GM18870 (cell line): ENCODE data around the gene MILR1.
A peak's percentile ranks its signal among the peaks of the same experiment; 100 is the strongest.
"Not testable (repeated sequence)": the region's sequence is repeated elsewhere in the genome, so short reads cannot be mapped to it uniquely, and the experiment has no call there.

Source experiments
- ATAC-seq: cut with Tn5 transposase; IDR thresholded peaks from one replicate; pipeline ENCODE4 v1.9.1; 2021; ENCODE audit warnings: moderate library complexity; ENCODE audit not compliant: unreplicated experiment

The MILR1 gene

DNA sequence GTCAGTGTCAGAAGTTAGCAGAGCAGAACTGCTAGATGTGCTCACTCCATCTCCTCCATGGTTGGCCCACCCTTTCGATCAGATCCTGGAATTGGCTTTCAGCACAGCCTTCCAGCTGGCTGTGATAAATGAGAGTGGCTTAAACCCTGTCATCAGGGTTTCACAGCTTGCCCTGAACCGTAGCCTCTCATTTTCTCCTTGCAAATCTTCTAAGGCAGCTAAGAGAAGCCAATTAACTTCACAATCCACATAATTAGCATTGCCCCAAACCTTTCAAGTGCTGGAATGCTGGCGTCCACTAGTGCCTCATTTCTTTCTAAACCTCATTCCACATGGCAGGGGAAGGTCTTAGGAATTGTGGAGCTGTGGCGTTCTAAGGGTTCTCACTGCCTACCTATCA is 21.7 kb downstream of the MILR1 start:
- no peak for ATAC-seq

DNA sequence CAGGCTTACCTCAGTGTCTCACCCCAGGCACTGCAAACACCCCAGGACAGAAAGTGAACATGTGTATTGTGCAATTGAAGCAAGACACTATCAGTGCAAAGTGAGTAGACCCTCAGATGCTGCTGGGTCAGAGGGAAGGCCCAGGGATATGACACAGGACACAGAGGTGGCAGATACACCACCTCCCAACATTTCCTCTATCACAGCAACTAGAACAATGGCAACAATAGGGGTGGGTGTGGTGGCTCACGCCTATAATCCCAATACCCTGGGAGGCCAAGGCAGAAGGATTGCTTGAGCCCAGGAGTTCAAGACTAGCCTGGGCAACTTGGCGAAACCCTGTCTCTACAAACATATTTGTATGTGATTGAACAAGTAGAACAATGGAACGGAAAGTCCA is 22.5 kb downstream of the MILR1 start:
- no peak for ATAC-seq

DNA sequence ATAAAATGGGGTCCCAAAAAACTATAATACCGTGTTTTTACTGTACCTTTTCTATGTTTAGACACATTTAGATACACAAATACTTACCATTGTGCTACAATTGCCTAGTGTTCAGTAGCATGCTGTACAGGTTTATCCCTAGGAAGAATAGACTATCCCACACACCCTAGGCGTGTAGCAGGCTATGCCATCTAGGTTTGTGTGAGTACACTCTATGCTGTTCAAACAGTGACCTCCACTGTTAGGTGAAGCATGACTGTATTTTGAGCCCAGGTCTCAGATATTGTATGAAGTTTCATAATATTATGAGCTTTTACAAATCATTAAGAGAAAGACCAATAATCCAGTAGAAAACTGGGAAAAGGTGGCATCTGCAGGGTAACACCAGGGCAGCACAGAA is 23.6 kb downstream of the MILR1 start:
- ATAC-seq: no peak

DNA sequence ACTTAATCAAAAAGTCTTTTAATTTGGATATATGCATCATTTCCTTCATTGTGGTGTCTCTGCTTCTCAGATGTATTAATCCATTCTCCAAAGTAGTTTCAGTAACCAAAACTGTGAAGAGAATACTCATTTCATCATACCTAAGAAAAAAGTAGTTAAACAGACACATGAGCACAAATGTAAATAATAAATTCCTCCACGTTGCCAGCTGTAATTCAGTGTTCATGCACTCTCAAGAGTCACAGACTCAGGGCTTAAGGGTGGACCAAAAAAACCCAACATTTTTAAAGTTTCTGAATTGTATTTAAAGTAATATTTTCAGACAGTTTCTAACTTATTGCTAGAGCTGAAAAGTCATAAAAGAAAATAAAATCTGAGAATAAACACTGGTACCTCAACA is 28.9 kb downstream of the MILR1 start:
- no peak for ATAC-seq

DNA sequence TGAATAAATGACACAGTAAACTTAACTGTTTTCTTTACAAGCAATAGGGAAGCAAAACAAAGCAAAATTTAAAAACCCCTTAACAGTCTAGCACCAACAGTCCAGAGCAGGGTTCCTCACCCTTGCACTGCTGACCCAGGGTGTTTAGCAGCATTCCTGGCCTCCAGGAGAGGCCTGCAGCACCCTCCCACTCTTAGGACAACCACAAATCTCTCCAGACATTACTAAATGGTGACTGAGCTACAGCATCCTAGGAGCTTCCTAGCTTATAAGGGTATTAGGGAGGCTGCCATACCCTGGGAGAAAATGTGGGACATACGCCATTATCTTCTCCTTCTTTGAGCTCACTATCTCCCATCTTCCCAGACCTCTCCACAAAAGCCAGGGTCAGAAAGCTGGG is 32.0 kb downstream of the MILR1 start:
- no peak for ATAC-seq

DNA sequence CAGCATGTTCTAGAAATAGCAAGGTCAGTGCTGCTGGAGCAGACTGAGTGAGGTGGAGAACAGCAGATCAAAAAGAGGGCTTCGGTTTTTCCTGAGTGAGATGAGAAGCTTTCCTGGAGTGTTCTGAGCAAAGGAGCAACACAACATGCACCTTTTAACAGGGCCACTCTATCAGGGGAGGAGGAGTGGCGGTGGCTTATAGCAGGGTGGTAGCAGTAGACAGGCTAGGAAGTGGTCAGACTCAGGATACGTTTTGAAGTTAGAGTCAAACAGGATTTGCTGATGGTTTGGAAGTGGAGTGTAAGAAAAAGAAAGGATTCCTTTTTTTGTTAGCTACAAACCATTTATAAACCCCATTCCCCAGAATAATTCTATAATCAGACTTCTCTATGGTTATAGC is 35.5 kb downstream of the MILR1 start:
- ATAC-seq: no peak

DNA sequence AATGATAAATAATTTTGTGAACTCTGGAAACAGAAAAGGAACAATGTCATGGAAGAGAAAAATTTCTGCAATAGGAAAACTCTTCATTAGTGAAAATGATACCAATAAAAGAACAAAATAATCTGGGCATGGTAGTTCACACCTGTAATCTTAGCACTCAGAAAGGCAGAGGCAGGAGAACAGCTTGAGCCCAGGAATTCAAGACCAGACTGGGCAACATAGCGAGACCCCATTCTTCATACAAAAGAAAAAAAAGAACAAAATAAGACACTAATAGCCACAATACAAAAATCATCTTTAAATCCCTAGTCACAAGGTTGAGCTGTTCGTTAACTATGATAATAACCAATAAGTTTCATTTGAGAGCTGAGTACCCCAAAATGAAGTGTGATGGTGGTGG is 39.4 kb downstream of the MILR1 start:
- no peak for ATAC-seq

DNA sequence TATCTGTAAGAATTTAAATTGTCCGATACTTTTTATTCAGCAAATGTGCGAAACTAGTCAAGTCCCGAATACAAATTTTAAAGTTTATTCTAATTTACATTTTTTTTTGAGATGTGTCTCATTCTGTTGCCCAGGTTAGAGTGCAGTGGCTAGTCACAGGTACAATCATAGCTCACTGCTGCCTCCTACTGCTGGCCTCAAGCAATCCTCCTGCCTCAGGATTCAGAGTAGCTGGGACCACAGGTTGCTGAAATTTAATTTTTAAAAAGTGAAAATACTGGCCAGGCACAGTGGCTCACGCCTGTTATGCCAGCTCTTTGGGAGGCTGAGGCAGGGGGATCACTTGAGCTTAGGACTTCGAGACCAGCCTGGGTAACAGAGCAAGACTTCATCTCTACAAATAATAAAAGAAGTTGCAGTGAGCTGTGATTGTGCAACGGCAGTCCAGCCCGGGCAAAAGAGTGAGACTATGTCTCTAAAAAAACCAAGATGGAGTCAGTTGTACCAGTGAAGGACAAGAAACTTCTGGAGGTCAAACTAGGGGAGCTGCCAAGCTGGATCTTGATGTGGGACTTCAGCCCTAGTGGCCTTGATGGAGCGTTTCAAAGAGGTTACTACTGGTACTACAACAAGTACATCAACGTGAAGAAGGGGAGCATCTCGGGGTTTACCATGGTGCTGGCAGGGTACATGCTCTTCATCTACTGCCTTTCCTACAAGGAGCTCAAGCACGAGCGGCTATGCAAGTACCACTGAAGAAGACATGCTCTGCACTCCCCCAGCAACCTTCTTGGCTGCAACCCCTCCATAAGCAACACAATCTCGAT is 42.3 kb downstream of the MILR1 start:
- no peak for ATAC-seq

DNA sequence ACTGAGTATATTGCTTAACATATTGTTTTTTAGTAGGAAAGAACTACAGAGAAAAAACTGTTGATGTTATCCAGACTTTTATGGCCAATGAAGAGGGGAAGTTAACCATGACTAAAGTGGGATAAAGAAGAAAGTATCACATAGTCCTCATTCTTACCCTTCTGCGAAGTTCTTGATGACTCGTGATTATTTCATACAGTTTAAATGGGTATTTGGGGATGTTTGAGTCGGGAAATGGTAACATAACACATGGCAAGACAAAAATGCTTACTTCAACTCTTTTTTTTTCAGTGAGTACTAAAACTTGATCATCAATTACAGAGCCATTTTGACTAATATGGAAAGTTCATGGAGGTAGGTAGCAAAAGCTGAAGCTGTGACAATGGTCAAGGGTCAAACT is 43.1 kb downstream of the MILR1 start:
- ATAC-seq: no peak

DNA sequence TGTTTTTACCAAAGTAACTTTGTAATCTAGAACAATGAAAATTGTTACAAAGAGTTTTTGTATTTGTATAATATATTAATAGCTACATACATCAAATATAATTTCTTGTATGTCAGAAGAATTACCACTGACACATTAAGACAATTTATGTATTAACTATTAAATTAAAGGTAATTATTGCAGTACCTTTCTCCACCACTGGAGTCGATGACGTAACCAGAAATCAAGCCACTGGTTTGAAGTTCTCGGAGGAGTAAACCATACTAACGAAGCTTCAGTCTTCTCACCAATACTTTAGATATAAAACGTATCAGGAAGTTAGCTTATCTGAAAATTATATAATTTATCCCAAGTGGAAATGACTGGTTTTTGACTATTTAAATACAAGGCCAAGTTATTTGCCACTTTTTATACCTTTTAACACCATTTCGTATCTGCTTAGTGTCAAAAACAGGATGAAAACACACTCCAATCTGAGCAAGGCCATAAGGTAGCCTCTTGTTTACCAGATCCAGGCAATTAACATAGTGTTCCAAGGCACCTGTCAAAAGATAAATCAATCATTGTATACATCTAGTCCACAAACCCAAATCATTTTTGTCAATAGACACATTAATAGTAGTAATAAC is 43.7 kb downstream of the MILR1 start:
- ATAC-seq: no peak

DNA sequence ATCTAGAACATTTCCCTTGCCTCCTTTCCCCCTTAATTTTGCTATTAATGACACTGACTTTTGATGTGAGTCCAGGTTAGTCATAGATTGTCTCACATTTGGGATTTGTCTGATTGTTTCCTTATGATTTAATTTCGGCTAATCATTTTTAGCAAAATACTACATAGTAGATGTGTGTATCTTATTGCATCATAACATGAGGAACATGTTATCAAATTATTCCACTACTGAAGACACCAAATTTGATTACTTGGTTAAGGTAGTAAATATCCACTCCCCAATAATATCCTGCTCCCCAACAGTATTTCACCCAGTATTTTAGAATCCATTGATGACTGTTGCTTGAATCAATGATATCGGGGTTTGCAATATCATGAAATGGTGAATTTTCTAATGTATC is 45.2 kb downstream of the MILR1 start:
- no peak for ATAC-seq

DNA sequence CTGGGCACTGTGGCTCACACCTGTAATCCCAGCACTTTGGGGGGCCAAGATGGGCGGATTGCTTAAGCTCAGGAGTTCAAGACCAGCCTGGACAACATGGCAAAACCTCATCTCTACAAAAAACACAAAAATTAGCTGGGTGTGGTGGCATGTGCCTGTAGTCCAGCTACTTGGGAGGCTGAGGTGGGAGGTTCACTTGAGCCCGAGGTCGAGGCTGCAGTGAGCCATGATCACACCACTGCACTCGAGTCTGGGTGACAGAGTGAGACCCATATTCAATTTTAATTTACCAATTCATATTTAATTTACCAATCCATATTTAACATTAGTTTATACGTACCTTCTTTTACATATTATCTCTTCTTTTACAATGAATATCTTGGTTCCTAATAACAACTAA is 46.4 kb downstream of the MILR1 start:
- not testable (repeated sequence) for ATAC-seq

DNA sequence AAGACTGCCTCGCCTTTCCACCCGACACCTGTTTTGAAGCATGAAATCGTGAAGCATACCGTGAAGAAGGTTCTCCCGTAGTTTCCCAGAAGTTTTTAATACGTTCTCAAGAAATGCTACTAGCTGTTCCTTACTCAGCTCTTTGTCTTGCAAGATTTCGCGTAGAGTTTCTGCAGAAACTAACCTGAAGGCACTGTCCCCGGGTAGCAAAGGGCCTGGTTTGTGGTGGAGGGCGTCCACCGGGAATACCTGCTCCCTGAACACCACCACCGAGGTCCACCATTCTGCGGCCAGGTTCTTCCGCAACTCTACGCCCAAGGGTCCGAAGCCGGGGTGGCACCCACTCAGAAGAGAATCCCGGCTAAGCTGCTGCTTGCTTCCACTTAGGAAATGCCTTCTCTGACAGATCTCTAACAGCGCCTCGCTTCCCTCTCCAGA is 47.5 kb downstream of the MILR1 start:
- ATAC-seq: no peak

DNA sequence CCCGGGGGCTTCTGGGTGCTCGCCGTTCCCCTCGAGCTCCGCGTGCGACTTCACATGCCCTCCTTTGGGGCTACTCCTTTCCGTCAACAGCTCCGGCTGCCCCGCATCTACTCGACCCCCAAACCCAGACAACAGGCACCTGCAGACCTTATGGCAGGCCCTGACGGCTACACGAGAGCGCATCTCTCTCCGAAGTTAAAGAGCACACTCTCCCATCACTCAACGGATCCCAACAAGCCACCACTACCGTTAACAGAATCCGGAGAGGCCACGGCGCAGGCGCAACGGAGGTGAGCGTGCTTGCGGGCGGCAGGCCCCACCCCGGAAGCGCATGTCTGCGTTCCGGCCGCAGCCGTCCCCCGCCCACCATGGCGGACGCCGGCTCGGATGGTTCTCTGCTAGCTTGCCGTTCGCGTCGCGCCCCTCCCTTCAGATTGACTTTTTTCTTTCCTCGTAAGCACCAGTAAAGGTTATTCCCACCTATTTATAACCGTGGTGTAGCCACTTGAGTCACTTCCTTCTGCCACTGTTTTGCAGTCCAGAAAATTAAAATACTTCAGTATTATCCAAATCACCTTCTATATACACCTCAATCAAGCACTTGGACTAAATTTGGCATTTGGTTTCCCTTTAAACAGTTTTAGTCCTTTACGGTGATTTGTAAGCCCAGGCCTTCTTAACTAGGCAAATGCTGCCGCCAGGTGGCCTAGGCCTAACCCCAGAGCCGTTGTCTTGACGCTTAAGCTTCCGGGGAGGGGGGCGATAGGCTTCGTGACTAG is 48.1 kb downstream of the MILR1 start, which contains the start of gene POLG2:
TSS of gene POLG2 (minus strand) at position 269 of the 779 bp plus-strand sequence. CDS start at position 183, 86 bp downstream.
- ATAC-seq: peak; percentile 60

DNA sequence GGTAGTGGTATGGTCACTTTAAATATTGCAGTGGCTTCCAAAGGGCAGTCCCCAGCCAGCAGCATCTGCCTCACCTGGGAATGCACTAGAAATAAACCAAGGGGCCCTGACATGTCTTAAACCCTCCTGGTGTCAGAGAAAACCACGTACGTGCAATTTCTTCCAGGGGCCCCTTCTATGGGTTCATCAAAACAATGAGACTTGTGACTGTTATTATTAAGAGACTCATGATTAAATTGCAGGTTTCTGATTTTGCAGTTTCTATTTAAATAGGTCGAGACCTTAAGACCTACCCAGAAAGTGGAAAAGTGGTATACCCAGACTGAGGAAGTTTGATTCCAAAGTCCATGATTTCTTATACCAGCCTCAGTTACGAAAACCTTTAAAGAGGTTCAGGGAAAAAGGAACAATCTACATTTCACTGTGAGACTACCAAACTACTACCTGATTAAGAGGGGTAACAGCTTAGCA is 48.7 kb downstream of the MILR1 start:
- ATAC-seq: no peak

DNA sequence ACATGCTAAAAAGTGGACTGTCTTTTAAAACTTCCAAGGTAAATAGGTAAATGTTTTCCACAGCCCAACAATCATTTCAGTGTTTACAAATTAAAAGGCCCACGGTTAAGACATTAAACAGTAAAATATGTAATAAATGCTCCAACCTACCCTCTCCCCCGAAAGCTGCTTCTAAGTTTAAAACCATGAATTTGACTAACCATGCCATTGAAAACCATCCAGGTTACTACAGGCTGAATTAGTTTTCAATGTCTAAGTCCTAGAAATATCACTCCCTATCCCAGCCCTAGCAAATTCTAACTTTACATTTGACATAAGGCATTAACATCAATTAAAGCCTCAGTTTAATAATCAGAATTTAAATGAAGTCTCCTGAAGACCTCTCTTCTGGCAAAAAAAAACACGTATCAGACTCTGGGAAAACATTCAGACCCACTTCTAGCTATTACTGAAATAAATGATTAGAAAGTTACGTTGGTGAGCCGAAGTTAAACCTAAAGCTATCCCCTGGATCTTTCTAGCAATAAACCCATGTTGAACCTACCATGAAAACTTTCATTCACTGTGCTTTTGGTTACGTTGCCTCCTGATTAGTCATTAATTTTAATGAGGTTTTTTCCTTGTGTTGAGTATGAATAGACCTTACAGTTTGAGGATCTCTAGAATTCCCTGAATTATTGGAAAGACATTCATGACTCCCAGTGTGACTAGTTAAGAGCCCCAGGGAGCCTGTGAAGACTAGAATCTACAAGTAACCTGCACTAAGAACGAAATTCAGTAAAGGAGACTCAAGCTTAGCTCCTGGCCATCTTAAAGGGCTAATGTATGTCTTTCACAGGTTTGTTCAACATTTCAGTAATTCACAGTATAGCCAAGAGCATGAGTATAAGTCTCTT is 49.6 kb downstream of the MILR1 start:
- no peak for ATAC-seq

DNA sequence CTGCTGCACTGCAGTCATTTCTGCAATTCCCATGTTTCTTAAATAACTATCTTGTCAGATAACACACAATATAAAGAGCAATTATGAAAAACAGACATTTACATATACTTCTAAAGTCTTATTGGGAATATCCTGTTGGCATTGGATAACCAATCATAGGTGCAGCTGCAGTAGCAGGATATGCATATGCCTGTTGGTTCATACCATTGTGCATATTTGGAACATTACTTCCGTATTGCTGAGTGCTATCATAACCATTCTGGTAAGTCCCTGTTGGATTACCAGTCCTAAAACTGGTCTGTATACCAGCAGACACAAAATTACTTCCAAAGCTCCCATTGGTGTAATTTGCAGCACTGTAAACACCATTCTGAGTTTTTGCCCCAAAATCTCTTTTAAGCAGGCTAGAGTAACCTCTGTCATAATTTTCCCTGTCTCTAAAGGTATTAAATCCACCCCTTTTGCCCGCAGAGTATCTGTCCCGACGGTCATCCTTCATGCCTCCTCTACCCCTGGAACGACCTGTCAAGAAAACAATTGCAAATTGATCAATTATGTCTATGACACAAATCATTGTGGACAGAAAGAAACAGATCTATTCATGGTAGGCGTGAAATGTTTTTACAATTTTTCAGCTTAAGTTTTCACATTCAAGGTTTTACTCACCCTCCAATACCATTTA is 51.0 kb downstream of the MILR1 start:
- ATAC-seq: no peak

DNA sequence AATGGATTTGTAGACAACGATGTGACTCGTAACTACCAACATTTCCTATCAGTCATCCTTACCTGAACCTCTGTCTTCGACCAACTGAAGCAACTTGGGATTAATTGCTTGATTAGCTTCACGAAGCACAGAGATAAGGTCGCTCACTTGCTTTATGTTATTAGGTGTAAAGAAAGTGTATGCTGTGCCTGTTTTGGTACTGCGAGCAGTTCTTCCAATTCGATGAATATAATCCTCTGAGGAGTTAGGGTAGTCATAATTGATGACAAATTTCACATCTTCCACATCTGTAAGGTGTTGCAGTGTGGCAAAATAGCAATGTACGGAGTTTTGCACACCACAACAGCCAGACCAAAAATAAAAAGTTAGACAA is 51.6 kb downstream of the MILR1 start:
- no peak for ATAC-seq

DNA sequence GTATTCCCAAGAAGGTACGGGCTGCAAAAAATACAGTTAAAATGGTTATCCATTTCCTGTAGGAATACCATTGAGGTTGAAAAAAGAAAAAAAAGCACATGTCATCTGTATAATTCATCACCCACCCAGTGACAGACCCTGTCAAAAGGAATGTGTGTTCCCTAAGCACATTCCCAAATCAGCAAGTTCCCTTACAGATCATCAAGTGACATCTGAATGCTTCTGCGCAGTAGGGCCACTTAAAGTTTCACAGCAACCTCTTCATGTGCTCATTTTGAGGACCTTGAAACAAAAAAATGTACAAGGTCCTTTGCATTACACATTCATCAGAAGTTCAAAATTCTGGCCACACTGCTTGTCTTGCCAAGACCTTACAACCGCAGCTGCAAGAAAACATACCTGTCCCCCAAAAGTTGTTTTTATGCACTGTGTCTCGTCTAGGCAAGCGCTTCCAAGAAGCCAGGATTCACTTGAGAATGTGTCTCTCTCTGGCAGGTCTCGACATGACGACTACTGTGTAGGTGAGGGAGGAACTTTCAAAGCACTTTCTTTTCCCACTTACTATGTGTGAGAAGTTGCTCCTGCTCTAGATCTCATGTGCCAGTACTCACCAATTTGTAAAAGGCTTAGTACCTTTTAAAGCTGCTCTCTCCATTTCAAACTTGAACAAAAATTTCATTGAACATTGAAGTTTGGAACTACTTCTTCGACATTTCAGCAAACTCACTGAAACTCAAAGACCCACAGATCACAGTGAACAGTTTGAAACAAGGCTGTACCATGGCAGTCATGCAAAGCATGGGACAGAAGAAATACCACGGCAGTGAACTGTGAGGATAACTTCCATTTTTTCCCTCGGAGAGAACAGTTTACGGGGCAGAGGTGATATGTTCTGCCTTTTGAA is 52.2 kb downstream of the MILR1 start:
- no peak for ATAC-seq
